Natural killer cell (primary cell): ENCODE data around the gene CCDC30. TPM values are rescaled to one million over a fixed set of nuclear protein-coding genes. Genes with fewer than 3 reads are reported as not detected.

Experiments used
- ATAC-seq, 3 donors: fragments of 150-1000 bp in 2 of 3; fragments of 200-7000 bp in 1 of 3; cut with Tn5 transposase; 1 replicate in 1 of 3; 2 replicates in 2 of 3; pipeline ENCODE4 v1.10.0; 2021; ENCODE audit warnings: mild to moderate bottlenecking in 2 of 3, moderate library complexity in 2 of 3
- DNase-seq, 2 donors: peaks; one replicate each; pipeline versions ENCODE4 v3.0.0 to v3.0.0-alpha.2; 2013 to 2021; ENCODE audit warnings: mixed read lengths in 1 of 2
- H3K27ac ChIP-seq: one replicate; pipeline ENCODE4 v1.5.1; 2013; ENCODE audit warnings: mild to moderate bottlenecking, low read length
- H3K27me3 ChIP-seq: one replicate; pipeline ENCODE4 v1.6.1; 2013; ENCODE audit warnings: low read length; ENCODE audit not compliant: control insufficient read depth, insufficient read depth
- H3K36me3 ChIP-seq: one replicate; pipeline ENCODE4 v1.6.1; 2013; ENCODE audit warnings: low read length; ENCODE audit not compliant: control insufficient read depth, insufficient read depth
- H3K4me1 ChIP-seq: one replicate; pipeline ENCODE4 v1.6.1; 2013; ENCODE audit warnings: low read length; ENCODE audit not compliant: control insufficient read depth, insufficient read depth
- H3K4me3 ChIP-seq: one replicate; pipeline ENCODE4 v1.5.1; 2013; ENCODE audit warnings: low read length
- H3K9me3 ChIP-seq: one replicate; pipeline ENCODE4 v1.6.1; 2013; ENCODE audit warnings: low read length; ENCODE audit not compliant: control insufficient read depth, insufficient read depth
- H3K27ac Mint-ChIP-seq, 2 donors: one replicate each; pipeline ENCODE4 v1.8.0; 2022; ENCODE audit warnings: mild to moderate bottlenecking in 2 of 2, mixed read lengths in 2 of 2, moderate library complexity in 1 of 2
- H3K27me3 Mint-ChIP-seq, 2 donors: one replicate each; pipeline ENCODE4 v1.8.0; 2022; ENCODE audit warnings: low read depth in 2 of 2, mixed read lengths in 2 of 2
- H3K36me3 Mint-ChIP-seq: one replicate; pipeline ENCODE4 v1.8.0; 2022; ENCODE audit warnings: mixed read lengths
- H3K4me1 Mint-ChIP-seq, 2 donors: one replicate each; pipeline ENCODE4 v1.8.0; 2022; ENCODE audit warnings: mixed read lengths in 2 of 2
- H3K4me3 Mint-ChIP-seq: one replicate; pipeline ENCODE4 v1.8.0; 2022; ENCODE audit warnings: mild to moderate bottlenecking, moderate library complexity, mixed read lengths
- H3K9me3 Mint-ChIP-seq, 2 donors: one replicate each; pipeline ENCODE4 v1.8.0; 2022; ENCODE audit warnings: mixed read lengths in 2 of 2
- CTCF ChIP-seq: fragments of 200-600 bp; IDR thresholded peaks from one replicate; pipeline ENCODE4 v1.8.0; 2022; ENCODE audit warnings: antibody characterized with exemption
- WGBS: methylation state at CpG from one replicate; pipeline ENCODE4 v1.1.7; 2013; ENCODE audit warnings: missing lambda C conversion rate; ENCODE audit not compliant: insufficient coverage; 5-methylcytosine and 5-hydroxymethylcytosine counted together
- intact Hi-C: fragments of 100-400 bp; cut with micrococcal nuclease; formaldehyde crosslinking; loops from one replicate; pipeline ENCODE4 v1.14.2; 2022
- total RNA-seq, 4 donors: library from RNA; stranded (reverse); fragments of 120-200 nt in 1 of 4; gene quantifications; one replicate each; pipeline versions ENCODE4 v1.2.3 to v1.2.4, GENCODE V29; 2013 to 2022

The CCDC30 gene
- total RNA-seq, 3 donors from 2014 or later (not counting 1 experiment from before 2014, with no cell fraction given) = 4.5 to 6.1 (median 5.0) TPM

- no peak for TF ChIP-seq CTCF
- H3K36me3 ChIP-seq = peaks cover 58% of the 10 kb centered on the region
- no peaks in the 10 kb centered on the region for H3K27me3 ChIP-seq
- H3K4me3 ChIP-seq = no peak overlapping the region
- H3K4me1 Mint-ChIP-seq = peaks cover 12 to 17% of the 10 kb centered on the region in 2 donors
- no peaks in the 10 kb centered on the region for H3K9me3 ChIP-seq
- no peak overlapping the region for H3K4me3 Mint-ChIP-seq
- intact Hi-C loops = no loop called here
- peak overlapping the region; percentile 12 to 71 for H3K27ac Mint-ChIP-seq
- no peak overlapping the region for H3K27ac ChIP-seq
- H3K27me3 Mint-ChIP-seq = no peaks in the 10 kb centered on the region
- no peaks in the 10 kb centered on the region for H3K4me1 ChIP-seq
- DNase-seq (no peak), ATAC-seq (no peak)
- H3K9me3 Mint-ChIP-seq = no peaks in the 10 kb centered on the region
- over 99% methylated on average over 6 of the region's 7 CpGs for WGBS
- peaks cover 21% of the 10 kb centered on the region for H3K36me3 Mint-ChIP-seq
Measured at GRCh38 chr1:42703888-42704464, 240.9 kb downstream of the CCDC30 start.

Other genes starting within 250 kb of the CCDC30 start
- gene FOXJ3, start 128.1 kb upstream of the CCDC30 start, total RNA-seq = 10 to 100 TPM; 81.9 to 93.8 (median 82.5) TPM
- gene RIMKLA, start 82.5 kb upstream of the CCDC30 start, total RNA-seq = under 1 TPM; 0.13 to 0.45 (median 0.39) TPM
- 1 to 10 TPM in 1 of 3 donors, under 1 TPM in 2; 0.47 to 1.1 (median 0.97) TPM for gene ZMYND12, start 7.3 kb upstream of the CCDC30 start, total RNA-seq
- 10 to 100 TPM; 44.2 to 54.5 (median 50.2) TPM for gene PPCS, start 6.7 kb upstream of the CCDC30 start, total RNA-seq
- gene PPIH, start 195.1 kb downstream of the CCDC30 start, total RNA-seq = 10 to 100 TPM; 41.2 to 50.3 (median 43.1) TPM
- gene YBX1, start 219.1 kb downstream of the CCDC30 start, total RNA-seq = 100 to 1,000 TPM; 239 to 305 (median 279) TPM